Measurements from ENCODE around the gene PAQR9.

DNA sequence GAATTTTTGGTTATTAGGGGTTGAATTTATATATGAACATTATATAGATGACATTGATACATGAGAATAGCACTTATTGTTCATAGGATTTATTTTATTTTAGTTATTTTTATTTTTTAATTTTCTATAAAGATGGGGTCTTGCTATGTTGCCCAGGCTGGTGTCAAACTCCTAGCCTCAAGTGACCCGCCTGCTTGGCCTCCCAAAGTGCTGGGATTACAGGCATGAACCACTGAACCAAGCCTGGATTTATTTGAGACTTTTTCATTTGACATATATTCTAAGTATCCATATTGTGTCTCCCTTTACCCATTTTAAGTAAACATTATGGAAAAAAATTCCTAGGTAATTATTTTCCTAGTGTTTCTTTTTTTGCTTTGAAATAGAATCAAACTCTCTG lies 12.5 kb downstream of the PAQR9 start:
- TF ChIP-seq, protein P1, sequence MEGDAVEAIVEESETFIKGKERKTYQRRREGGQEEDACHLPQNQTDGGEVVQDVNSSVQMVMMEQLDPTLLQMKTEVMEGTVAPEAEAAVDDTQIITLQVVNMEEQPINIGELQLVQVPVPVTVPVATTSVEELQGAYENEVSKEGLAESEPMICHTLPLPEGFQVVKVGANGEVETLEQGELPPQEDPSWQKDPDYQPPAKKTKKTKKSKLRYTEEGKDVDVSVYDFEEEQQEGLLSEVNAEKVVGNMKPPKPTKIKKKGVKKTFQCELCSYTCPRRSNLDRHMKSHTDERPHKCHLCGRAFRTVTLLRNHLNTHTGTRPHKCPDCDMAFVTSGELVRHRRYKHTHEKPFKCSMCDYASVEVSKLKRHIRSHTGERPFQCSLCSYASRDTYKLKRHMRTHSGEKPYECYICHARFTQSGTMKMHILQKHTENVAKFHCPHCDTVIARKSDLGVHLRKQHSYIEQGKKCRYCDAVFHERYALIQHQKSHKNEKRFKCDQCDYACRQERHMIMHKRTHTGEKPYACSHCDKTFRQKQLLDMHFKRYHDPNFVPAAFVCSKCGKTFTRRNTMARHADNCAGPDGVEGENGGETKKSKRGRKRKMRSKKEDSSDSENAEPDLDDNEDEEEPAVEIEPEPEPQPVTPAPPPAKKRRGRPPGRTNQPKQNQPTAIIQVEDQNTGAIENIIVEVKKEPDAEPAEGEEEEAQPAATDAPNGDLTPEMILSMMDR (conservative IDR thresholded peaks at IDR 0.05 in 1 of 2, IDR thresholded peaks at IDR 0.05 in 1 of 2; ENCODE audit: low read depth in 1 of 2, low read length in 2 of 2): no peak
- TF ChIP-seq EZH2 (IDR thresholded peaks at IDR 0.05; ENCODE audit: low read length, missing control alignments): no peak
